ENCODE results near the gene SERPINH1.

The SERPINH1 gene

DNA sequence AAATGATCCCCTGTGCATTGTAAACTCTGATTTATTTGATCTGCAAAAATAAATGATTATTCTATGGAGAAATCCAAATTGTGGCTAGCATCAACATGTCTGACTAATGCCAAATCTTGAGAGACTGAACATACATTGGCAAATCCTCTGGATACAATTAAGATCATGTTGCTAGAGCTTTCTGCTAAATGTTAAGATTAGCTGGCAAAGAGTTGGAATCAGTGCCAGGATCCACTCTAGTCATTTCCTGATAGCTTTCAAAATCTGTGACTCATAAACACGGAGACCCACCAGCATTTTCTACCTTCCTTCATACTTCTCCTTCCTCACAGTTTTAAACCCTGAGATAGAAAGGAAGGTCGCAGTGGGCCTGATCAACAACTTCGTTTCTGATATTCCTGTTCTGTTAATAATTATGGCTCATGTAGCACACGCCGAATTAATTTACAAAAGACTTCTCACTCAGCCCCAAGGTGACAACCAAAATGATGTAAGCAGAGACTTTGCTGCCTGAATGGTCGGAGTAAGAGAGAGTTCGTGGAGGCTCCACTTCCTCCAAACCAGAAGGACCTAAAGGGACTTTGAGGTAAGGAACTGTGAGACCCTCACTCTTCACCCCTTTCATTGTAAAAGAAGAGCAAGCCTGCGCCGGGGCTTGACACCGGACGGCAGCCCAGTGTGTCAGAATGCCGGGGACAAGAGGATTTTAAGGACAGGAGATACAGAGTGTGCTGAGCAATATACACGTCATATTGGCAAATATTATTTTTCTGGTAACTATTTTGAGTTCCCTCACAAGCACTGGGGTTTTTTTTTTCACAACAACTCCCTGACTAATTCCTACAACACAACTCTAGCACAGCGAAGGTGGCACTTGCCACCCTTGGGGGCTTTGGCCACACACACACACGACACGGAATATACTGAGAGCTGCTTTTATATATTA is 42.0 kb downstream of the SERPINH1 start:
- CTCF ChIA-PET = interaction anchor here (0.8 kb wide), 1 partner anchor 9 kb away, joined by 4 read pairs; no protein-coding TSS in a partner anchor
- POLR2A ChIA-PET = no interaction called here
- TF ChIP-seq, protein P1, sequence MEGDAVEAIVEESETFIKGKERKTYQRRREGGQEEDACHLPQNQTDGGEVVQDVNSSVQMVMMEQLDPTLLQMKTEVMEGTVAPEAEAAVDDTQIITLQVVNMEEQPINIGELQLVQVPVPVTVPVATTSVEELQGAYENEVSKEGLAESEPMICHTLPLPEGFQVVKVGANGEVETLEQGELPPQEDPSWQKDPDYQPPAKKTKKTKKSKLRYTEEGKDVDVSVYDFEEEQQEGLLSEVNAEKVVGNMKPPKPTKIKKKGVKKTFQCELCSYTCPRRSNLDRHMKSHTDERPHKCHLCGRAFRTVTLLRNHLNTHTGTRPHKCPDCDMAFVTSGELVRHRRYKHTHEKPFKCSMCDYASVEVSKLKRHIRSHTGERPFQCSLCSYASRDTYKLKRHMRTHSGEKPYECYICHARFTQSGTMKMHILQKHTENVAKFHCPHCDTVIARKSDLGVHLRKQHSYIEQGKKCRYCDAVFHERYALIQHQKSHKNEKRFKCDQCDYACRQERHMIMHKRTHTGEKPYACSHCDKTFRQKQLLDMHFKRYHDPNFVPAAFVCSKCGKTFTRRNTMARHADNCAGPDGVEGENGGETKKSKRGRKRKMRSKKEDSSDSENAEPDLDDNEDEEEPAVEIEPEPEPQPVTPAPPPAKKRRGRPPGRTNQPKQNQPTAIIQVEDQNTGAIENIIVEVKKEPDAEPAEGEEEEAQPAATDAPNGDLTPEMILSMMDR (IDR thresholded peaks at IDR 0.05; ENCODE audit: control extremely low read depth, extremely low read depth, low read depth, missing control alignments) = no peak
- DNase-seq (ENCODE audit: extremely low spot score) = no peak

DNA sequence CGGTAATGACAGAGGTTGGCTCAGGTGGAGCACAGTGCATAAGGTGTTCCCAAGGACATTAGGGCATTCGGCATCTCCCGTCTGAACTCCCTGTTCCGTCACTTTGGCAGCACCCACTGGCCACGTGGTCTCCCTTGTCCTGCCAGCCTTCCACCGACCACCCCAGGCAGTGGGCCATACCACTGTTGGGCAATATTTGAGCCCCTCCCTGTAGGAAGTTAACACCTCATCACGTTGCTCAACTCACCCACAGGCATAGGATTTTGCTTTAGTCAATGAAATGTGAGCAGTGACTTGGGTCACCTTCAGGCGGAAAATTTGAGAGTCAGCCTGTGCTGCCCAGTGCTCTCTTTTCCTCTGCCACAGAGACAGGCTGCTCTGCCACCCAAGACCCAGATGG is 44.0 kb downstream of the SERPINH1 start:
- no peak for DNase-seq (ENCODE audit: extremely low spot score)
- ChIA-PET CTCF (no interaction called here), POLR2A (no interaction called here)
- TF ChIP-seq, protein P1 (IDR thresholded peaks at IDR 0.05; ENCODE audit: control extremely low read depth, extremely low read depth, low read depth, missing control alignments) = no peak

DNA sequence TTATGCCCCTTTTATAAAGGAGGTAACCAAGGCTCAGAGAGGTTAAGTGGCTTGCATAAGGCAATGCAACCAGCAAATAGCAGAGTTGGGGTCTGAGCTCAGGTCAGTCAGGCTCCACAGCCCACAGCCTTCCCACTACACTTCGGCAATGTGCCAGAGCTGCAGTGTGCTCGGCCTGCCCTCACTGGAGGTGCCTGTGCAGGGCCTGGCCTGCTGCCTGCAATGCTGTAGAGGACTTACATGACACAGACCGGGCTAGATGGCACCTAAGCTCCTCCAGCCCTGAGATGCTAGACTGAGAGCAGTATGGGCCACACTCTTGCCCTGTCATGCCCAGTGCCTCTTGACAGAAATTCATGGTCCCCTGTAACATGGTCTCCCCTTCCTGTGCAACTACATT is 49.8 kb downstream of the SERPINH1 start:
- no peak for DNase-seq (ENCODE audit: extremely low spot score)
- TF ChIP-seq, protein P1 (IDR thresholded peaks at IDR 0.05; ENCODE audit: control extremely low read depth, extremely low read depth, low read depth, missing control alignments) = no peak
- ChIA-PET POLR2A (no interaction called here), CTCF (interaction anchor here (1.0 to 1.1 kb wide), 3 partner anchors 14 to 16 kb away, joined by 3 to 4 read pairs (median 3); no protein-coding TSS in a partner anchor)

DNA sequence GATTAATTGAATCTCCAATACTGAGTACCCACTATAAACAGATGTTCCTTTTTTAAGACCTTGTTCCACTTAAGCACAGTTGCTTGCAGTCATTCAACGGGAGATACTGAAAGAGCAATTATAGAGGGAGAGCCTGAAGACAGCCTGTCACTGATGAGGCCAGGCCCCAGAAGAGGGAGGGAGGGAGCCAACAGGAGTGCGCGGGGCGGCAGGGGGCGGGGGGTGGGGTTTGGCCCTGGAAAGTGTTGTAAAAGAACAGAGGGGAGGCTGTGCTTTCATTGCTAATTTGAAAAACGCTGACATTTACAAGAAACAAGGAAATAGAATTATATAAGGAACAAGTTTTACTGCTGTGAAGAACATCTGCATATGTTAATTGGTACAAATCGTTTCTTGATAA is 53.7 kb downstream of the SERPINH1 start:
- no peak for DNase-seq (ENCODE audit: extremely low spot score)
- CTCF ChIA-PET = no interaction called here
- TF ChIP-seq, protein P1 (IDR thresholded peaks at IDR 0.05; ENCODE audit: control extremely low read depth, extremely low read depth, low read depth, missing control alignments) = no peak
- POLR2A ChIA-PET = no interaction called here

DNA sequence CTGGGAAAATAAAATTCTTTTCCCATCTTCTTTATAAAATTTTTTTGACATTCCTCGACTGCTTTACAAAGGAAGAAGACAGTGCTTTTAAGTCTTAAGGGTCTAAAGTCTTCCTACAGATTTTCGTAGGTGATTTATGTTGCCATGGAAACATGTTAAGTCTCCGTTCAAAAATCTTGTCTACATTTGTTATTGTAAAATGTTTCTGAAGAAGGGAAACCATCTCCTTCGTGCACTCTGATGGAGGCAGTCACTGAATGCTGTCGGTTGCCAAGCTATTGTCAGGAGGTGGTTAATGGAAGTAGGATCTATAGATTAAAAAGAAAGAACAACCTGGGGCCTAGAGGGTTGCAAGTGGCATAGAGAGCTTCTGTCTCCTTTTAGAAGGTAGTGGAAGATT is 54.2 kb downstream of the SERPINH1 start:
- TF ChIP-seq, protein P1 (IDR thresholded peaks at IDR 0.05; ENCODE audit: control extremely low read depth, extremely low read depth, low read depth, missing control alignments) = no peak
- CTCF ChIA-PET = interaction anchor here (0.9 to 1.1 kb wide), 3 partner anchors 9 to 536 kb away, joined by 3 to 5 read pairs (median 3); no protein-coding TSS in a partner anchor
- POLR2A ChIA-PET = no interaction called here
- no peak for DNase-seq (ENCODE audit: extremely low spot score)

Measured in GM10248 (cell line).